A549 (cell line): ENCODE measurements around the gene UTF1. TPM values are rescaled to one million over a fixed set of nuclear protein-coding genes. Genes with fewer than 3 reads are reported as not detected.
A peak's percentile ranks its signal among the peaks of the same experiment; 100 is the strongest.

Experiments used
- ATAC-seq, 2 experiments: fragments of 200-7000 bp in 1 of 2; fragments of >200 bp in 1 of 2; cut with Nextera tagmentation in 1 of 2; cut with Tn5 transposase in 1 of 2; 3 replicates each; pipeline versions ENCODE4 v1.8.0 to v1.9.1; 2018 to 2020; ENCODE audit warnings: mild to moderate bottlenecking in 1 of 2, moderate library complexity in 1 of 2
- CTCF ChIA-PET: fragments of 300-600 bp; sonication (Branson Sonifier 250); formaldehyde crosslinking; extraction: SDS; loops from one replicate; lab custom pipeline; 2021; ENCODE audit warnings: antibody characterized with exemption, inconsistent platforms; lab: Yijun Ruan, JAX
- POLR2A ChIA-PET: fragments of 350-600 bp; formaldehyde crosslinking; extraction: SDS; loops from one replicate; lab custom pipeline; 2021; ENCODE audit warnings: antibody characterized with exemption, inconsistent platforms; lab: Yijun Ruan, JAX
- DNase-seq, 2 experiments: peaks; one replicate each; pipeline versions ENCODE4 v3.0.0 to v3.0.0-alpha.2; 2011 to 2016; ENCODE audit warnings: low read depth in 1 of 2, low spot score in 1 of 2
- FAIRE-seq: peaks from 2 replicates; lab custom pipeline; 2011; peaks lifted over from hg19 to GRCh38; lab: Jason Lieb, UNC
- H3K27ac ChIP-seq, 2 experiments: fragments of >200 bp; sonication (Bioruptor Twin); formaldehyde crosslinking; 3 replicates each; pipeline ENCODE4 v1.5.1; 2016 to 2017
- H3K4me1 ChIP-seq: fragments of >200 bp; sonication (Bioruptor Twin); formaldehyde crosslinking; 3 replicates; pipeline ENCODE4 v1.6.1; 2016
- H3K4me2 ChIP-seq: fragments of >200 bp; sonication (Bioruptor Twin); formaldehyde crosslinking; 3 replicates; pipeline ENCODE4 v1.6.1; 2016
- H3K4me3 ChIP-seq: fragments of >200 bp; sonication (Bioruptor Twin); formaldehyde crosslinking; 3 replicates; pipeline ENCODE4 v1.5.1; 2016
- H3K9me3 ChIP-seq: fragments of >200 bp; sonication (Bioruptor Twin); formaldehyde crosslinking; 3 replicates; pipeline ENCODE4 v1.6.1; 2016
- CBX2 ChIP-seq: fragments of 200-600 bp; sonication (generic); IDR thresholded peaks from 2 replicates; pipeline ENCODE4 v1.6.1; 2016; ENCODE audit warnings: low read depth, mild to moderate bottlenecking, borderline replicate concordance
- CHD4 ChIP-seq: fragments of 200-600 bp; sonication (generic); IDR thresholded peaks from 2 replicates; pipeline ENCODE4 v1.6.1; 2016; ENCODE audit warnings: antibody characterized with exemption, mild to moderate bottlenecking, borderline replicate concordance
- CTCF ChIP-seq: fragments of >200 bp; sonication (Bioruptor Twin); formaldehyde crosslinking; IDR thresholded peaks from 3 replicates; pipeline ENCODE4 v1.5.1; 2016
- E2F6 ChIP-seq: IDR thresholded peaks from 2 replicates; pipeline ENCODE4 v1.6.1; 2012; ENCODE audit warnings: low read depth, borderline replicate concordance
- EHF ChIP-seq: fragments of 250-450 bp; sonication (Bioruptor Pico); IDR thresholded peaks from 2 replicates; pipeline ENCODE4 v1.5.0; 2020; ENCODE audit warnings: mild to moderate bottlenecking
- EHMT2 ChIP-seq: fragments of 200-600 bp; sonication (generic); IDR thresholded peaks from 2 replicates; pipeline ENCODE4 v1.6.1; 2016; ENCODE audit warnings: antibody characterized with exemption, low read depth, mild to moderate bottlenecking, moderate library complexity
- FOSL2 ChIP-seq, 2 experiments: fragments of 450-650 bp in 1 of 2; fragments of >200 bp in 1 of 2; sonication (Bioruptor Twin) in 1 of 2; formaldehyde crosslinking; IDR thresholded peaks; 2 replicates each; pipeline versions ENCODE4 v1.5.0 to v1.6.1; 2016 to 2020; ENCODE audit warnings: mild to moderate bottlenecking in 1 of 2, moderate library complexity in 1 of 2
- HES2 ChIP-seq: fragments of >200 bp; sonication (Bioruptor Twin); formaldehyde crosslinking; IDR thresholded peaks from 2 replicates; pipeline ENCODE4 v1.6.1; 2016
- HMGXB4 ChIP-seq: fragments of 250-450 bp; sonication (Bioruptor Pico); IDR thresholded peaks from 2 replicates; pipeline ENCODE4 v1.5.0; 2021; ENCODE audit warnings: mild to moderate bottlenecking, moderate library complexity, borderline replicate concordance
- HOXB5 ChIP-seq: fragments of 250-450 bp; sonication (Bioruptor Pico); IDR thresholded peaks from 2 replicates; pipeline ENCODE4 v1.5.0; 2020; ENCODE audit warnings: mild to moderate bottlenecking, moderate library complexity
- JUN ChIP-seq, 2 experiments: fragments of >200 bp; sonication (Bioruptor Twin); formaldehyde crosslinking; IDR thresholded peaks; 2 replicates in 1 of 2; 3 replicates in 1 of 2; pipeline ENCODE4 v1.6.1; 2016 to 2017
- MAFK ChIP-seq: fragments of 450-650 bp; IDR thresholded peaks from 2 replicates; pipeline ENCODE4 v1.6.1; 2014; ENCODE audit not compliant: partially characterized antibody
- MAX ChIP-seq: IDR thresholded peaks from 2 replicates; pipeline ENCODE4 v1.6.1; 2012
- NPAS2 ChIP-seq: fragments of 250-450 bp; sonication (Bioruptor Pico); IDR thresholded peaks from 2 replicates; pipeline ENCODE4 v1.8.0; 2022; ENCODE audit warnings: mild to moderate bottlenecking, moderate library complexity, borderline replicate concordance
- PBX3 ChIP-seq: IDR thresholded peaks from 2 replicates; pipeline ENCODE4 v1.6.1; 2012
- POLR2AphosphoS2 ChIP-seq: conservative IDR thresholded peaks from 2 replicates; pipeline ENCODE4 v1.6.1; 2012; ENCODE audit warnings: low read length, improper control_type of control experiment, inconsistent platforms
- RFX5 ChIP-seq: fragments of 450-650 bp; IDR thresholded peaks from 2 replicates; pipeline ENCODE4 v1.7.1; 2014; ENCODE audit warnings: antibody characterized with exemption, mild to moderate bottlenecking, moderate library complexity
- SMC3 ChIP-seq: fragments of >200 bp; sonication (Bioruptor Twin); formaldehyde crosslinking; IDR thresholded peaks from 3 replicates; pipeline ENCODE4 v1.6.1; 2018; ENCODE audit warnings: inconsistent platforms
- USF2 ChIP-seq: fragments of 450-650 bp; IDR thresholded peaks from 2 replicates; pipeline ENCODE4 v1.6.1; 2014; ENCODE audit warnings: antibody characterized with exemption
- ZNF302 ChIP-seq: fragments of 250-450 bp; sonication (Bioruptor Pico); IDR thresholded peaks from 2 replicates; pipeline ENCODE4 v1.9.0; 2021; ENCODE audit warnings: inconsistent platforms, mild to moderate bottlenecking, moderate library complexity
- WGBS: methylation state at CpG from one replicate; pipeline ENCODE4 v1.1.6; 2017; ENCODE audit errors: missing lambda C conversion rate; 5-methylcytosine and 5-hydroxymethylcytosine counted together
- polyA minus RNA-seq: library from RNA; depleted of rRNA, polyadenylated mRNA; stranded (reverse); fragments of >200 nt; gene quantifications from 2 replicates; pipeline ENCODE4 v1.2.3, GENCODE V29; 2011; rRNA and poly(A)+ RNA removed
- polyA plus RNA-seq, 4 experiments: library from polyadenylated mRNA; depleted of rRNA in 3 of 4; stranded (reverse); fragments of >200 nt; fragmentation: RNase III in 1 of 4; extraction: RNeasy Plus Mini Kit Qiagen cat#74134 plus additional on column Dnase treatment in 1 of 4; gene quantifications; 2 replicates in 3 of 4; 3 replicates in 1 of 4; pipeline ENCODE4 v1.2.3, GENCODE V29; 2011 to 2017

UTF1 gene
- not detected in 2 replicates for polyA plus RNA-seq (2011; rRNA removed)
- polyA plus RNA-seq (2012; cell fraction: cytosol; rRNA removed), result not detected in 2 replicates
- polyA plus RNA-seq (2012; cell fraction: nucleus; rRNA removed), result not detected in 2 replicates
- not detected in 3 replicates for polyA plus RNA-seq (2017; fragmentation: RNase III; extraction: RNeasy Plus Mini Kit Qiagen cat#74134 plus additional on column Dnase treatment)
- polyA minus RNA-seq, result not detected in 2 replicates

GRCh38 chr10:133230044-133230361 is at the start of gene UTF1:
UTF1 (plus strand) TSS chr10:133230217; CDS start chr10:133230289, 72 bp downstream.
- Histone ChIP-seq H3K9me3 (no peaks in the 10 kb centered on the region), H3K4me3 (peak within 1 kb of the TSS; percentile 37), H3K27ac (peak within 1 kb of the TSS in 1 of 2 experiments; percentile 37; a peak in 2 of 6 replicates), H3K4me1 (no peaks in the 10 kb centered on the region; the same call in 2 of the 3 replicates), H3K4me2 (peak within 1 kb of the TSS; percentile 86)
- 90% methylated on average over 2 of the region's 49 CpGs for WGBS
- POLR2A ChIA-PET, result no interaction called here
- TF ChIP-seq JUN (IDR thresholded peaks at IDR 0.05), result no peak
- no peak for TF ChIP-seq ZNF302 (CRISPR knock-in tag)
- TF ChIP-seq POLR2AphosphoS2, result no peak
- DNase-seq (no peak), FAIRE-seq (no peak), ATAC-seq (no peak)
- CTCF ChIA-PET, result no interaction called here

- WGBS, result 50% methylated on average over 13 of the region's 23 CpGs
- 0 out of 3 replicates have a peak, but pooled peaks cover 6% of the 10 kb centered on the region for H3K9me3 ChIP-seq
- CTCF ChIA-PET, result interaction anchor here (0.9 to 1.1 kb wide), 2 partner anchors 21 to 38 kb away, joined by 3 read pairs; no protein-coding TSS in a partner anchor
Observed at GRCh38 chr10:133180965-133181639, 48.9 kb upstream of the UTF1 start.

More at GRCh38 chr10:133180965-133181639, 48.9 kb upstream of the UTF1 start:
- POLR2A ChIA-PET, result no interaction called here
- no peak for FAIRE-seq
- no peak overlapping the region for H3K4me3 ChIP-seq
- H3K4me2 ChIP-seq, result no peak overlapping the region
- ATAC-seq, result peak in 1 of 2 experiments; percentile 16; a peak in 1 of 6 replicates
- TF ChIP-seq MAFK, result no peak
- no peak for TF ChIP-seq CTCF
- TF ChIP-seq EHF (CRISPR knock-in tag), result no peak
- TF ChIP-seq PBX3, result no peak
- TF ChIP-seq SMC3, result no peak
- TF ChIP-seq CBX2, result no peak
- TF ChIP-seq USF2, result no peak
- TF ChIP-seq E2F6, result no peak
- TF ChIP-seq FOSL2 (IDR thresholded peaks at IDR 0.05), result no peak
- TF ChIP-seq FOSL2 (CRISPR knock-in tag; IDR thresholded peaks at IDR 0.05), result no peak
- TF ChIP-seq JUN (IDR thresholded peaks at IDR 0.05), result no peak
- no peak for TF ChIP-seq NPAS2
- TF ChIP-seq MAX, result no peak
- TF ChIP-seq POLR2AphosphoS2, result no peak
- no peak for TF ChIP-seq EHMT2
- no peak for TF ChIP-seq HES2
- no peak for TF ChIP-seq HMGXB4
- TF ChIP-seq HOXB5, result no peak
- no peak for TF ChIP-seq CHD4
- no peak for TF ChIP-seq RFX5
- no peaks in the 10 kb centered on the region for H3K4me1 ChIP-seq
- no peak overlapping the region for H3K27ac ChIP-seq
- DNase-seq, result no peak
